K562 (cell line): ENCODE data around the gene FILIP1L. TPM values are rescaled to one million over a fixed set of nuclear protein-coding genes. Genes with fewer than 3 reads are reported as not detected.
A peak's percentile ranks its signal among the peaks of the same experiment; 100 is the strongest.

Experiments
- CSDE1 ChIP-seq, 2 experiments: fragments of 450-650 bp; IDR thresholded peaks; 2 replicates each; pipeline ENCODE4 v1.6.1; 2016; ENCODE audit warnings: mild to moderate bottlenecking in 1 of 2
- ESRRB ChIP-seq: fragments of 250-450 bp; sonication (Bioruptor Pico); IDR thresholded peaks from 2 replicates; pipeline ENCODE4 v1.5.0; 2020; ENCODE audit warnings: mild to moderate bottlenecking, moderate library complexity, borderline replicate concordance
- EZH2 ChIP-seq: IDR thresholded peaks from 2 replicates; pipeline ENCODE4 v1.6.1; 2012; ENCODE audit warnings: low read depth, mild to moderate bottlenecking, inconsistent platforms, low read length, borderline replicate concordance
- FOXK2 ChIP-seq, 2 experiments: fragments of 450-650 bp; IDR thresholded peaks in 1 of 2; conservative IDR thresholded peaks in 1 of 2; 2 replicates each; pipeline ENCODE4 v1.6.1; 2016; ENCODE audit warnings: low read depth in 2 of 2, mild to moderate bottlenecking in 1 of 2
- HNRNPLL ChIP-seq: fragments of 200-400 bp; formaldehyde crosslinking; IDR thresholded peaks from 2 replicates; pipeline ENCODE4 v1.6.1; 2017; ENCODE audit warnings: low read length, low read depth, mild to moderate bottlenecking; ENCODE audit not compliant: poor library complexity, severe bottlenecking
- NR0B1 ChIP-seq: fragments of 450-650 bp; IDR thresholded peaks from one replicate; pipeline ENCODE4 v1.6.1; 2018; ENCODE audit warnings: mild to moderate bottlenecking, moderate library complexity; ENCODE audit not compliant: partially characterized antibody
- RBBP5 ChIP-seq: fragments of 200-600 bp; sonication (generic); IDR thresholded peaks from 2 replicates; pipeline ENCODE4 v1.6.1; 2012; ENCODE audit warnings: borderline replicate concordance, mild to moderate bottlenecking, low read length, control low read depth, inconsistent platforms; ENCODE audit not compliant: insufficient read depth, poor library complexity, severe bottlenecking
- TFE3 ChIP-seq: fragments of 450-650 bp; formaldehyde crosslinking; IDR thresholded peaks from 2 replicates; pipeline ENCODE4 v1.4.0; 2020; ENCODE audit warnings: mild to moderate bottlenecking, mixed read lengths
- UBTF ChIP-seq, 2 experiments: IDR thresholded peaks; 2 replicates each; pipeline ENCODE4 v1.6.1; 2012; ENCODE audit warnings: improper control_type of control experiment in 2 of 2, low read depth in 2 of 2, low read length in 2 of 2, borderline replicate concordance in 1 of 2
- VEZF1 ChIP-seq: fragments of 200-800 bp; sonication (Bioruptor generic); IDR thresholded peaks from 2 replicates; pipeline ENCODE4 v1.6.1; 2017; ENCODE audit warnings: missing genetic modification characterization, missing compliant biosample characterization
- XRCC3 ChIP-seq: fragments of 450-650 bp; IDR thresholded peaks from 2 replicates; pipeline ENCODE4 v1.6.1; 2017; ENCODE audit warnings: mild to moderate bottlenecking, moderate library complexity
- ZBTB43 ChIP-seq: sonication (generic); formaldehyde crosslinking; IDR thresholded peaks from 2 replicates; pipeline ENCODE4 v1.8.0; 2023; ENCODE audit warnings: mild to moderate bottlenecking, missing genetic modification reagents
- ZHX1 ChIP-seq: fragments of 150-350 bp; conservative IDR thresholded peaks from 2 replicates; pipeline ENCODE4 v1.6.1; 2014; ENCODE audit warnings: low read length
- ZNF764 ChIP-seq: fragments of 250-450 bp; sonication (Bioruptor Pico); IDR thresholded peaks from 2 replicates; pipeline ENCODE4 v1.4.0; 2020; ENCODE audit warnings: low read depth, mild to moderate bottlenecking, moderate library complexity
- polyA plus RNA-seq, 8 experiments: library from polyadenylated mRNA; depleted of rRNA in 4 of 8; stranded (reverse) in 5 of 8; unstranded in 3 of 8; fragments of >200 nt; fragmentation: Nextera tagmentation in 2 of 8; fragmentation: Illumina TruSeq in 1 of 8; extraction: Ambion mirVana in 2 of 8; extraction: Trizol in 1 of 8; gene quantifications; 2 replicates each; pipeline versions ENCODE4 v1.2.1 to v1.2.3, GENCODE V29; 2011 to 2014; ENCODE audit warnings: inconsistent platforms in 1 of 8, missing spikeins in 1 of 8
- total RNA-seq, 7 experiments: library from RNA; depleted of rRNA in 6 of 7; stranded (reverse); fragments of >200 nt in 6 of 7; fragmentation: Illumina TruSeq in 2 of 7; extraction: Trizol in 2 of 7; gene quantifications; 2 replicates each; pipeline versions ENCODE4 v1.2.1 to v1.2.3, GENCODE V29; 2011 to 2021; ENCODE audit warnings: low replicate concordance in 1 of 7

Gene FILIP1L
- total and polyA plus RNA-seq, 9 of the 15 experiments (the other 6 are each of a cell fraction or from before 2014, with no cell fraction given), result 0.50 to 2.1 (median 1.1) TPM

- no peak for TF ChIP-seq FOXK2 (conservative IDR thresholded peaks at IDR 0.05 in 1 of 2, IDR thresholded peaks at IDR 0.05 in 1 of 2; ENCODE audit: low read depth in 2 of 2)
- no peak for TF ChIP-seq TFE3 (CRISPR knock-in tag)
- no peak for TF ChIP-seq NR0B1
- no peak for TF ChIP-seq ZNF764 (CRISPR knock-in tag)
- TF ChIP-seq RBBP5, result no peak
- TF ChIP-seq EZH2, result no peak
- TF ChIP-seq CSDE1 (IDR thresholded peaks at IDR 0.05), result no peak
- TF ChIP-seq VEZF1, result peak; percentile 27; the same call in 1 of the 2 replicates
- TF ChIP-seq ZHX1, result no peak
- no peak for TF ChIP-seq UBTF (IDR thresholded peaks at IDR 0.05; ENCODE audit: borderline replicate concordance in 1 of 2, low read depth in 2 of 2, low read length in 2 of 2)
- no peak for TF ChIP-seq HNRNPLL
- no peak for TF ChIP-seq ESRRB (CRISPR knock-in tag)
- TF ChIP-seq XRCC3, result no peak
- TF ChIP-seq ZBTB43 (CRISPR knock-in tag), result no peak
Measured at GRCh38 chr3:100060685-100061484, 53.4 kb downstream of the FILIP1L start (continued).
